ENCODE results near the gene DERL3. TPM values are rescaled to one million over a fixed set of nuclear protein-coding genes. Genes with fewer than 3 reads are reported as not detected.

DERL3 gene
- total RNA-seq, 1 donor = 0.36 TPM

DNA sequence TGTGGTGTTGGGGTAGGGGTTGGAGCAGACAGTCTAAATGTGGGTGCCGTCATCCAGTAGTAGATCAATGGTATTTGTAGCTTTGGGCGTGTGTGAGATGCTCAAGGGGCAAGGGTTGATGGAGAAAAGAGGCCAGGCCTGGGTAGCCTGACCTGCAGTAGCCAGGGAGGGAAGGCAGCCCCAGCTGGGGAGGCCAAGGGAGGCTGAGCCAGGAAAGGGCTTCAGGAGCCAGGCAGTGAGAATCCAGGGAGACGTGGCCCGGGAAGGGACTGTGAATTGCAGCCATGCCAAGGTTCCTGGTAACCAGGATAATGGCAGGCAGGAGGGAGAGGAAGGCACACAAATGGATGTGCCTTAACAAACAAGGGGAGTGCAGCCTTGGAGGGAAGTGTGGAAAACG lies 2.5 kb upstream of the DERL3 start:
- DNase-seq (ENCODE audit: low read depth) = no peak
- TF ChIP-seq, protein P1, sequence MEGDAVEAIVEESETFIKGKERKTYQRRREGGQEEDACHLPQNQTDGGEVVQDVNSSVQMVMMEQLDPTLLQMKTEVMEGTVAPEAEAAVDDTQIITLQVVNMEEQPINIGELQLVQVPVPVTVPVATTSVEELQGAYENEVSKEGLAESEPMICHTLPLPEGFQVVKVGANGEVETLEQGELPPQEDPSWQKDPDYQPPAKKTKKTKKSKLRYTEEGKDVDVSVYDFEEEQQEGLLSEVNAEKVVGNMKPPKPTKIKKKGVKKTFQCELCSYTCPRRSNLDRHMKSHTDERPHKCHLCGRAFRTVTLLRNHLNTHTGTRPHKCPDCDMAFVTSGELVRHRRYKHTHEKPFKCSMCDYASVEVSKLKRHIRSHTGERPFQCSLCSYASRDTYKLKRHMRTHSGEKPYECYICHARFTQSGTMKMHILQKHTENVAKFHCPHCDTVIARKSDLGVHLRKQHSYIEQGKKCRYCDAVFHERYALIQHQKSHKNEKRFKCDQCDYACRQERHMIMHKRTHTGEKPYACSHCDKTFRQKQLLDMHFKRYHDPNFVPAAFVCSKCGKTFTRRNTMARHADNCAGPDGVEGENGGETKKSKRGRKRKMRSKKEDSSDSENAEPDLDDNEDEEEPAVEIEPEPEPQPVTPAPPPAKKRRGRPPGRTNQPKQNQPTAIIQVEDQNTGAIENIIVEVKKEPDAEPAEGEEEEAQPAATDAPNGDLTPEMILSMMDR (IDR thresholded peaks at IDR 0.05; ENCODE audit: insufficient read depth, low read length) = no peak
- H3K4me3 ChIP-seq (ENCODE audit: low read depth, low read length) = no peak overlapping the region

DNA sequence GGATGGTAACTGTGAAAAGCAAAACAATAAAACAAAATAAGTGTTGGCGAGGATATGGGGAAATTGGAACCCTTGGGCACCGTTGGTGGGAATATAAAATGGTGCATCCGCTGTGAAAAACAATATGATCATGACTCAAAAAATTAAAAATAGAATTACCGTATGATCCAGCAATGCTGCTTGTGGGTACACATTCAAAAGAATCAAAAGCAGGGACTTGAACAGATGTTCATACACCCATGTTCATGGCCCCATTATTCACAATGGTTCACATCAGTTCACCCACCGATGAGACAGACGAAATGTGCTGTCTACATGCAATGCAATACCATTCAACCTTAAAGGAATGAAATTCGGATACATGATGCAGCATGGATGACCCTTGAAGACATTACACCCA lies 1.2 kb upstream of the DERL3 start:
- no peak overlapping the region for H3K4me3 ChIP-seq (ENCODE audit: low read depth, low read length)
- no peak for DNase-seq (ENCODE audit: low read depth)
- TF ChIP-seq, protein P1 (IDR thresholded peaks at IDR 0.05; ENCODE audit: insufficient read depth, low read length) = no peak

DNA sequence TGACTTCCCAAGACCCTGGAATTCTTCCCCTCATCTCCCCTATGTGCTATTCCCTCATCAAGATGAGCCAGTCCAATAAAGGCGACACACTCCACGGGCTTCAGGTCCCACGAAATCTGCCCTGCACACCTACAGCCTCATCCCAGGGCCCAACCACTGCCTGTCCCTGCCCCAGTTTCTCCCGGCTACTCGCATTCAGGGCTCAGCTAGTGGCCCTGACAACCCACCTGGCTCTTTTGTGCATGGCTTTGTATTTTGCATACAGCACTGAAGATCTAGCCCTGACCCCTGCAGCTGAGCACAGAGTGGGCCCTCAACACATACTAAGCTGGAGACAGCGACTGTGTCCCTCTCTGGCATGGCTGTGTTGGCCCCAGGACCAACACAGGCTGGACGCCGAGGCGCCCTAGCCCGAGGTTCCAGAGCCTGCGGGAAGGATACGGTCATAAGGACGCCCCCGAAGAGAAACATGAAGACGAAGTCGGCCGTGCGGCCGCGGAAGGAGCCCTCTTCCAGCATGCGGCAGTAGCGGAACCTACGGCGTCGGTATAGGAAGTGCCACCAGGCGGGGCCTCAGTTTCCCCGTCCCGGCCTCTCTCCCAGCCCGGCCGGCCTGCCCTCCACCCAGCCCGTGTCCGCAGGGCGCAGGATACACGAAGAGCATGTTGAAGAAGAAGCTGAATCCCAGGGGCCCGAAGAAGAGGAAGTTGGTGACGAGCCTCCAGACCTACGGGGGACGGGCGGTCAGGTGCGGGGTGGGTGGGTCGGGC lies 710 bp downstream of the DERL3 start:
- no peak for DNase-seq (ENCODE audit: low read depth)
- TF ChIP-seq, protein P1 (IDR thresholded peaks at IDR 0.05; ENCODE audit: insufficient read depth, low read length) = no peak
- no peak overlapping the region for H3K4me3 ChIP-seq (ENCODE audit: low read depth, low read length)

DNA sequence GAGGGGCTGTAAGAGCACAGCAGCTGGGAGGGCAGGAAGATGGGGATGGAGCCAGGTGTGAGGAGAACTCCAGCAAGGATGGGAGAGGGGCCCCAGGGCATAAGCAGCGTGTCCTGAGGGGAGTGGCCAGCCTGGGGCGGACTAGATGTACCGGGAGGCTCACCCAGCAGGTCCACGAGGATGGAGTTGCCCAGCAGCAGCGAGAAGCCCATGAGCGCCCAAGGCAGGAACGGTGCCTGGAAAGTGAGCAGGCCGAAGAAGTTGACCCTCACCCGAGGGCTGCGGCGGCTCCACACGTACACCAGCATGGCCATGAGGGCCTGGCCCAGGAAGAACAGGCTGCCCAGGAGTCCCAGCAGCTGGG lies 1.3 kb downstream of the DERL3 start:
- no peak for DNase-seq (ENCODE audit: low read depth)
- no peak overlapping the region for H3K4me3 ChIP-seq (ENCODE audit: low read depth, low read length)
- TF ChIP-seq, protein P1 (IDR thresholded peaks at IDR 0.05; ENCODE audit: insufficient read depth, low read length) = no peak

DNA sequence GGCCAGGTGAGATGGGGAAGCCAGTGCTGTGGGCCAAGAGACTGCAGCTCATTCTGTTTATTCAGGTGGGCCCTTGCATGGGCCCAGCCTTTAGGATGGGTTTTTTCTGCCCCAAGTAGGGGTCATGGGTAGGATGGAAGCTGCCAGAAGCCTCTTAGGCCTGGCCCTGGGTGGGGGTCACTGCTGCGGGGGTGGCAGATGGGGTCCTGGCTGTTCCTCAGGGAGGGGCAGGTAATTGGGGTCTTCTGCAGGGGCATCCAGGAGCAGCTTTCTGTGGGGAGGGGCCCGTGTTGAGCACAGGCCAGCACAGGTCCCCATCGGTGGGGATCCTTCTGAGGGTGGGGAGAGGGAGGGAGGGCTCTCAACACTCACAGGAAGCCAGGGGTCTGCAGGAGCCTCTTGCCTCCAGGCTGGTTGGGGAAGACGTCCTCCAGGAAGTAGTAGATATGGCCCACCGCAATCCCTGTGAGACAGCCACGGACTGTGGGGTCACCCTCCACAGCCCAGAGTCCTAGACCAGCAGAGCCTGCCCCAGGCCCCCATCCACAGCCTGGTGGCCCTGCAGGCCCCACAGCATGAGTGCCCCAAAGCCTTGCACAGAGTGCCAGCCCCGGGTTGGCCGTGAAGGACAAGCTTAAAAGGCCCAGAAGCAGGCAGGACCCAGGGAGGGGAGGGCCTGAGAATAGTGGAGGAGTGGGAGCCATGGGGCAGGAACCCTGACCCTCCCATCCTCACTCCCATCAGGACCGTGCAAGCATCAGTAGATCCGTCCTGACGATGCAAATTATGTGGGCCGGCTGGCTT lies 1.9 kb downstream of the DERL3 start:
- no peak for DNase-seq (ENCODE audit: low read depth)
- TF ChIP-seq, protein P1 (IDR thresholded peaks at IDR 0.05; ENCODE audit: insufficient read depth, low read length) = no peak
- H3K4me3 ChIP-seq (ENCODE audit: low read depth, low read length) = no peak overlapping the region

DNA sequence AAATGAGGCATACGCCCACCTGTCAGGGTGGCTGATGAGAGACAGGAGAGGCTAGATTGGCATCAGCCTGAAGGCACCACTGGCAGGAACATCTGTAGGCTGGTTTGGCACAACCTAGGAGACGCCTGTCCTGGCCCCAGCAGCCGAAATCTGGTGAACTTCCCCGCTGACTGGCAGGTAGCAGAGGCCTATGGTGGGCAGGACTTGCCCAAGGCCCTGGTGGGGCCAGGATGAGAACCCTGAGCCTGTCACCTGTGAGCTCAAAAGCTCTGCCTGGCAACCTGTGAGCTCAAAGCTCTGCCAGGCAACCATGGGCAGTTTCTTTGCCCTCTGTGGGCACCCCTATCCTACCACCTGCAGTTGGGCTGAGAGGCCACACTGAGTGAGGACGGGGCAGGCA lies 2.5 kb downstream of the DERL3 start:
- TF ChIP-seq, protein P1 (IDR thresholded peaks at IDR 0.05; ENCODE audit: insufficient read depth, low read length) = no peak
- DNase-seq (ENCODE audit: low read depth) = no peak
- no peak overlapping the region for H3K4me3 ChIP-seq (ENCODE audit: low read depth, low read length)
